HepG2 (cell line): ENCODE measurements around the gene MED13. TPM values are rescaled to one million over a fixed set of nuclear protein-coding genes. Genes with fewer than 3 reads are reported as not detected.

Experiments used
- CC2D1A ChIP-seq: sonication (generic); formaldehyde crosslinking; IDR thresholded peaks from 2 replicates; pipeline ENCODE4 v1.8.1; 2023; ENCODE audit warnings: mild to moderate bottlenecking, missing genetic modification reagents
- FOXK2 ChIP-seq: fragments of 450-650 bp; IDR thresholded peaks from 2 replicates; pipeline ENCODE4 v1.6.1; 2016
- IRF2 ChIP-seq: IDR thresholded peaks from 2 replicates; pipeline ENCODE4 v1.6.1; 2018; ENCODE audit warnings: missing genetic modification reagents, missing compliant biosample characterization
- KLF6 ChIP-seq: IDR thresholded peaks from 2 replicates; pipeline ENCODE4 v1.8.0; 2016; ENCODE audit warnings: missing biosample characterization, missing genetic modification reagents
- MIXL1 ChIP-seq: IDR thresholded peaks from 2 replicates; pipeline ENCODE4 v1.6.1; 2016
- SALL1 ChIP-seq: sonication (generic); formaldehyde crosslinking; IDR thresholded peaks from 2 replicates; pipeline ENCODE4 v1.8.0; 2022; ENCODE audit warnings: mild to moderate bottlenecking, missing genetic modification reagents
- SMAD9 ChIP-seq: sonication (generic); formaldehyde crosslinking; IDR thresholded peaks from 2 replicates; pipeline ENCODE4 v1.5.1; 2020; ENCODE audit warnings: mild to moderate bottlenecking, missing genetic modification reagents
- TRIM22 ChIP-seq: fragments of 450-650 bp; IDR thresholded peaks from 2 replicates; pipeline ENCODE4 v1.6.1; 2017
- ZNF503 ChIP-seq: sonication (generic); formaldehyde crosslinking; IDR thresholded peaks from 2 replicates; pipeline ENCODE4 v1.4.0; 2020; ENCODE audit warnings: missing genetic modification reagents
- ZSCAN5A ChIP-seq: sonication (generic); formaldehyde crosslinking; IDR thresholded peaks from 2 replicates; pipeline ENCODE4 v1.8.0; 2022; ENCODE audit warnings: mild to moderate bottlenecking, missing genetic modification reagents, borderline replicate concordance
- polyA plus RNA-seq, 8 experiments: library from polyadenylated mRNA; depleted of rRNA in 3 of 8; stranded (reverse) in 7 of 8; unstranded in 1 of 8; fragments of >200 nt; fragmentation: Illumina TruSeq in 4 of 8; extraction: Trizol in 4 of 8; gene quantifications; 2 replicates each; pipeline versions ENCODE4 v1.2.1 to v1.2.3, GENCODE V29; 2011 to 2016; ENCODE audit warnings: low read depth in 4 of 8, missing spikeins in 1 of 8, mixed read lengths in 1 of 8; ENCODE audit not compliant: insufficient read depth in 1 of 8
- total RNA-seq, 5 experiments: library from RNA; depleted of rRNA; stranded (reverse); fragments of >200 nt; fragmentation: Illumina TruSeq; extraction: Trizol; gene quantifications; 2 replicates each; pipeline ENCODE4 v1.2.3, GENCODE V29; 2016; ENCODE audit warnings: low read depth in 1 of 5
- TF ChIP-seq, protein P1 (sequence below): sonication (generic); formaldehyde crosslinking; IDR thresholded peaks from 2 replicates; pipeline ENCODE4 v1.8.1; 2023; ENCODE audit warnings: mild to moderate bottlenecking, missing genetic modification reagents
- TF ChIP-seq, protein P2 (sequence below): sonication (generic); formaldehyde crosslinking; IDR thresholded peaks from 2 replicates; pipeline ENCODE4 v1.9.0; 2022; ENCODE audit warnings: low read depth, missing genetic modification reagents
- TF ChIP-seq, protein P3 (sequence below): IDR thresholded peaks from 2 replicates; pipeline ENCODE4 v1.6.1; 2016; ENCODE audit warnings: control low read depth
- TF ChIP-seq, protein P4 (sequence below): sonication (generic); formaldehyde crosslinking; IDR thresholded peaks from 2 replicates; pipeline ENCODE4 v1.5.1; 2020; ENCODE audit warnings: mild to moderate bottlenecking, missing genetic modification reagents, borderline replicate concordance

Gene MED13
- total and polyA plus RNA-seq, 2 of the 13 experiments (the other 11 are each of a cell fraction or from before 2014, with no cell fraction given): 27.4 to 69.1 TPM

GRCh38 chr17:62090021-62090824, 25.1 kb upstream of the MED13 start (continued):
- TF ChIP-seq, protein P1, sequence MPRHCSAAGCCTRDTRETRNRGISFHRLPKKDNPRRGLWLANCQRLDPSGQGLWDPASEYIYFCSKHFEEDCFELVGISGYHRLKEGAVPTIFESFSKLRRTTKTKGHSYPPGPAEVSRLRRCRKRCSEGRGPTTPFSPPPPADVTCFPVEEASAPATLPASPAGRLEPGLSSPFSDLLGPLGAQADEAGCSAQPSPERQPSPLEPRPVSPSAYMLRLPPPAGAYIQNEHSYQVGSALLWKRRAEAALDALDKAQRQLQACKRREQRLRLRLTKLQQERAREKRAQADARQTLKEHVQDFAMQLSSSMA (CRISPR knock-in tag): no peak
- TF ChIP-seq CC2D1A (CRISPR knock-in tag) (no peak), MIXL1 (CRISPR knock-in tag) (peak; percentile 100), IRF2 (CRISPR knock-in tag) (peak; percentile 81), FOXK2 (peak; percentile 75; the same call in 1 of the 2 replicates), SMAD9 (CRISPR knock-in tag) (no peak), KLF6 (CRISPR knock-in tag) (peak; percentile 83), ZSCAN5A (0 out of 2 replicates have a peak, but pooled peaks have one; percentile 73), TRIM22 (no peak), SALL1 (peak; percentile 98), ZNF503 (CRISPR knock-in tag) (peak; percentile 93)
- TF ChIP-seq, protein P2, sequence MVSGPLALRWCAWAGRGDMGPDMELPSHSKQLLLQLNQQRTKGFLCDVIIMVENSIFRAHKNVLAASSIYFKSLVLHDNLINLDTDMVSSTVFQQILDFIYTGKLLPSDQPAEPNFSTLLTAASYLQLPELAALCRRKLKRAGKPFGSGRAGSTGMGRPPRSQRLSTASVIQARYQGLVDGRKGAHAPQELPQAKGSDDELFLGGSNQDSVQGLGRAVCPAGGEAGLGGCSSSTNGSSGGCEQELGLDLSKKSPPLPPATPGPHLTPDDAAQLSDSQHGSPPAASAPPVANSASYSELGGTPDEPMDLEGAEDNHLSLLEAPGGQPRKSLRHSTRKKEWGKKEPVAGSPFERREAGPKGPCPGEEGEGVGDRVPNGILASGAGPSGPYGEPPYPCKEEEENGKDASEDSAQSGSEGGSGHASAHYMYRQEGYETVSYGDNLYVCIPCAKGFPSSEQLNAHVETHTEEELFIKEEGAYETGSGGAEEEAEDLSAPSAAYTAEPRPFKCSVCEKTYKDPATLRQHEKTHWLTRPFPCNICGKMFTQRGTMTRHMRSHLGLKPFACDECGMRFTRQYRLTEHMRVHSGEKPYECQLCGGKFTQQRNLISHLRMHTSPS (CRISPR knock-in tag): no peak
- TF ChIP-seq, protein P3, sequence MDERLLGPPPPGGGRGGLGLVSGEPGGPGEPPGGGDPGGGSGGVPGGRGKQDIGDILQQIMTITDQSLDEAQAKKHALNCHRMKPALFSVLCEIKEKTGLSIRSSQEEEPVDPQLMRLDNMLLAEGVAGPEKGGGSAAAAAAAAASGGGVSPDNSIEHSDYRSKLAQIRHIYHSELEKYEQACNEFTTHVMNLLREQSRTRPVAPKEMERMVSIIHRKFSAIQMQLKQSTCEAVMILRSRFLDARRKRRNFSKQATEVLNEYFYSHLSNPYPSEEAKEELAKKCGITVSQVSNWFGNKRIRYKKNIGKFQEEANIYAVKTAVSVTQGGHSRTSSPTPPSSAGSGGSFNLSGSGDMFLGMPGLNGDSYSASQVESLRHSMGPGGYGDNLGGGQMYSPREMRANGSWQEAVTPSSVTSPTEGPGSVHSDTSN (CRISPR knock-in tag): peak; percentile 48; the same call in 1 of the 2 replicates
- TF ChIP-seq, protein P4, sequence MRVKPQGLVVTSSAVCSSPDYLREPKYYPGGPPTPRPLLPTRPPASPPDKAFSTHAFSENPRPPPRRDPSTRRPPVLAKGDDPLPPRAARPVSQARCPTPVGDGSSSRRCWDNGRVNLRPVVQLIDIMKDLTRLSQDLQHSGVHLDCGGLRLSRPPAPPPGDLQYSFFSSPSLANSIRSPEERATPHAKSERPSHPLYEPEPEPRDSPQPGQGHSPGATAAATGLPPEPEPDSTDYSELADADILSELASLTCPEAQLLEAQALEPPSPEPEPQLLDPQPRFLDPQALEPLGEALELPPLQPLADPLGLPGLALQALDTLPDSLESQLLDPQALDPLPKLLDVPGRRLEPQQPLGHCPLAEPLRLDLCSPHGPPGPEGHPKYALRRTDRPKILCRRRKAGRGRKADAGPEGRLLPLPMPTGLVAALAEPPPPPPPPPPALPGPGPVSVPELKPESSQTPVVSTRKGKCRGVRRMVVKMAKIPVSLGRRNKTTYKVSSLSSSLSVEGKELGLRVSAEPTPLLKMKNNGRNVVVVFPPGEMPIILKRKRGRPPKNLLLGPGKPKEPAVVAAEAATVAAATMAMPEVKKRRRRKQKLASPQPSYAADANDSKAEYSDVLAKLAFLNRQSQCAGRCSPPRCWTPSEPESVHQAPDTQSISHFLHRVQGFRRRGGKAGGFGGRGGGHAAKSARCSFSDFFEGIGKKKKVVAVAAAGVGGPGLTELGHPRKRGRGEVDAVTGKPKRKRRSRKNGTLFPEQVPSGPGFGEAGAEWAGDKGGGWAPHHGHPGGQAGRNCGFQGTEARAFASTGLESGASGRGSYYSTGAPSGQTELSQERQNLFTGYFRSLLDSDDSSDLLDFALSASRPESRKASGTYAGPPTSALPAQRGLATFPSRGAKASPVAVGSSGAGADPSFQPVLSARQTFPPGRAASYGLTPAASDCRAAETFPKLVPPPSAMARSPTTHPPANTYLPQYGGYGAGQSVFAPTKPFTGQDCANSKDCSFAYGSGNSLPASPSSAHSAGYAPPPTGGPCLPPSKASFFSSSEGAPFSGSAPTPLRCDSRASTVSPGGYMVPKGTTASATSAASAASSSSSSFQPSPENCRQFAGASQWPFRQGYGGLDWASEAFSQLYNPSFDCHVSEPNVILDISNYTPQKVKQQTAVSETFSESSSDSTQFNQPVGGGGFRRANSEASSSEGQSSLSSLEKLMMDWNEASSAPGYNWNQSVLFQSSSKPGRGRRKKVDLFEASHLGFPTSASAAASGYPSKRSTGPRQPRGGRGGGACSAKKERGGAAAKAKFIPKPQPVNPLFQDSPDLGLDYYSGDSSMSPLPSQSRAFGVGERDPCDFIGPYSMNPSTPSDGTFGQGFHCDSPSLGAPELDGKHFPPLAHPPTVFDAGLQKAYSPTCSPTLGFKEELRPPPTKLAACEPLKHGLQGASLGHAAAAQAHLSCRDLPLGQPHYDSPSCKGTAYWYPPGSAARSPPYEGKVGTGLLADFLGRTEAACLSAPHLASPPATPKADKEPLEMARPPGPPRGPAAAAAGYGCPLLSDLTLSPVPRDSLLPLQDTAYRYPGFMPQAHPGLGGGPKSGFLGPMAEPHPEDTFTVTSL: peak; percentile 97
